HG03064 (cell line): ENCODE results near the gene KRT8.
"Not testable (repeated sequence)": the region's sequence is repeated elsewhere in the genome, so short reads cannot be mapped to it uniquely, and the experiment has no call there.

Experiments used
- ATAC-seq: cut with Tn5 transposase; IDR thresholded peaks from one replicate; pipeline ENCODE4 v1.9.1; 2021; ENCODE audit warnings: low read depth; ENCODE audit not compliant: unreplicated experiment

KRT8 gene

GRCh38 chr12:52903285-52903854 lies 1.5 kb downstream of the KRT8 start:
- no peak for ATAC-seq

- ATAC-seq, result no peak
These were observed 2.9 kb downstream of the KRT8 start for GRCh38 chr12:52901715-52902541.

- no peak for ATAC-seq
These were observed 3.8 kb downstream of the KRT8 start for GRCh38 chr12:52900896-52901714.

DNA sequence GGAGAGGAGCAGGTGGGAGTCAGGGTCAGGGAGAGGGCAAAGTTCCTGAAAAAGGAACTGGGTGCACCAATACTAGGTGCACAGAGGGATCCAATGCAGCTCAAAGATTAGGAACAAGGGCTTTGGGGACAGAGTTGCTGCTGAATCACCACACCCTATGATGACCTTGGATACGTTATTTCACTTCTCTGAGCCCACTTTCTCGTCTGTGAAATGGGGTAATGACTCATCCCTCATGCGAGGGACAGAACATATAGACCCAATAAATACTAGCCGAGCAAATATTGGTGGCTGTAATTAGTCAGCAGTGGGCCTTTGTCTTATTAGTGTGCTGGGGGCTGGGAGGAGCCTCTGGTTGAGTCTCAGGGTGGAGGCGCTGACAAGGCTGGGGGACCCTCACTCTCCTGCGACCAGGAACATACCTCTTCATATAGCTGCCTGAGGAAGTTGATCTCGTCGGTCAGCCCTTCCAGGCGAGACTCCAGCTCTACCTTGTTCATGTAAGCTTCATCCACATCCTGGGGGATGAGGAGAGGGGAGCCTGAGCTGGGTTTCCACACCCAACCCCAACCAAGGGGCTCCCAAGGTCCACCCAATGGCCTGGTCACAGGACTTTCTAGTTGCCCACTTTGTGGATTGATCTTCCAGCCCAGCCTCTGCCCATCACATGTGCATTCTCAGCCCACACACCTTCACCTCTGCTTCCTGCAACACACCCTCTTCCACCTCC lies 4.5 kb downstream of the KRT8 start:
- no peak for ATAC-seq

GRCh38 chr12:52899338-52900035 lies 5.4 kb downstream of the KRT8 start:
- ATAC-seq, result no peak

DNA sequence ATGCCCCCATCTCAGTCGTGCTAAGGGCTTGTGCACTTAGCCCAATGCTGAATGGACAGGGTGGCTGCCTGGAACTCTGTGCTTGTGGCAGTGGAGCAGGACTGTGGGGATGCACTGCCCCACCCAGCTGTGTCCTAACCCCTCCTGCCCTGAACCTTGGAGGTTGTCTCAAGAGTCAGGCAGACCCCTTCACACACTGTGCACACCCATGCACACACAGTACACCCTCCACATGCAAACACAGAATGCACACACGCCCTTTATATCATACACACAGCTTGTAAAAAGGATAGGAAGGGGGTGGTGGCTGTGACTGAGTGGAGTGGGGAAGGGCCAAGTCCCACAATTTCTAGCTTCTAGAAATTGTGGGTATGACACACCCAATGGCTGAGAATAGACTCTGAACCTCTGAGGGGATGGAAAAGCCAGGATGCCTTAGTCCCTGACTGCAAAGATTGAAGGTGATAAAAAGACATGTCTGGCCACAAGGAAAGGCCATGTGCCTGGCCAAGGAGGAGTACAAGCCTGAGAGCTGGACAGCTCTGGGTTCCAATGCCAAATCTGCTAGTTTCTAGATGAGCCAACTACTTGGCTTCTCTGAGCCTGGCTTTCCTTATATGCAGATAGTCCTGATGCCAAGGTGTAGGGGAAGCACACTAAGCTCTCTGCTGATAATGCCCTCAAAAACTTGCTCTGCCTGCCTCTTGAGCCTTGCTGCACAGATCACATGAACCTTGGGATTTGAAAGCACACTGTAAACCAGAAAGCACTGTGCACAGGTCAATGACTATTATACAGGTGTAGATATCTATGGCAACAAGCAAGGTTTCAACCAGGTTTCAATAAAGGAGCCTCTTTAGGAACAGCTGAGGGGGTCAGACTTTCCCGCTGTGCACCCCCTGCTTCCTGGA lies 8.4 kb downstream of the KRT8 start:
- no peak for ATAC-seq

DNA sequence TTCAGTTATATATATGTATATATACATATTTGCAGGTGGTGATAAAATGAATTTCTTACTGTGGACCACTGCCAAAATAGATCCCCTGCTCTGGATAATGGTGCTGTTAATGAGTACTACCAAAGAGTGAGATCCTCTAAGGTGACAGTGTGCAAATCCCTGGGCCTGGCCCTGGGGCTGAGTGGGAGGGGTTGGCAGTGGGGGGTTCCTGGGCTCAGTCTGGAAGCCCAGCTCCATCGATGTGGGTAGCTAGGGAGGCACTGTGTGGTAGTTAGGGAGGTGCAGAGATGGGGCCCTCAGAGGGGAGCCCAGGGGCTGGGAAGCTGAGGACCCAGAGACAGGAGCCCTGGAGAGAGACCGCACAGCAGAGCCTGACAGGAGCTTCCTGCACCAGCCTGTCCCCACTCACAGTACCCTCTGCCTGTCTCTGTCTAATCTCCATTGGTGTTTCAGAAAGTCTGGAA lies 9.1 kb downstream of the KRT8 start:
- no peak for ATAC-seq

DNA sequence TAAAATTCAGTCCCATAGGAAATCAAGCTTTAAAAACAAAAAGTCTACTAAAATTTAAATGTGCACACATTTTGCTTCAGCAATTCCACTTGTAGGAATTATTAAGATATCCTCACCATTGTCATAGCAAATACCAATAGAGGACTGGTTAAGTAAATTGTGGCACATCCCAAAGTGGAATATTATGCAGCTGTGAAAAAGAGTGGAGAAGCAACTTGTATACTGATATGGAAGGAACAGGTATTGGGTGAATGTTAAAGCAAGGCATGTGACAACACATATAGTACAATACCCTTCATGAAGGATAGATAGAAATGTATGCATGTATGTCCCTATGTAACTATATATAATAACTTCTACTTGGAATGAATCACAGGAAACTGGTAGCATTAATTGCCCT lies 11.9 kb downstream of the KRT8 start:
- no peak for ATAC-seq

DNA sequence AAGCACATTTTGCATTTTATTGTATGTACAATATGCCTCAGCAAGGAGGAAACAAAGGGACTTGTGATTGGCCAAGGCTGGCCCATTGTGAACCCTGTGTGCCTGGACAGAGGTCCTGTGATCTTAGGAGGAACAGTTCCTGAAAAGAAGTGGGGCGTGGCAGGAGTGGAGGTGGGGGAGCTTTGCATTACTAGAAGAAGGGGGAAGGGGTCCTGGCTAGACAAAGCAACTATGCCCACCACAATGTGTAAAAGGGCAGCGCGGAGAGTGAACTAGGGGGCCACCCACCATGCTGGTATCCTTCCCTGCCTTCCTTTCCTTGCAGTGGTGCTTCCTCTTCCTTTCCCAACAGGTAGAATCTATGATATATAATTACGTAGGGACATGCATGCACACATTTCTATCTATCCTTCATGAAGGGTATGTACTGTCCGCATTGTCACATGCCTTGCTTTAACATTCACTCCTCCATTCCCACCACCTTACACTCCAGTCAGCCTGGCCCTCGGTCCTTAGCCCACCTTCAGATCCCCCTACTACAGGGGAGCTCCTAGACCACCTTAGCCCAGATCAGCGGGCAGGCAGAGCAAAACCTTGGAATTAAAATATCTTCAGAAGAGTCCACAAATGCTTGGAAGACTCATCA lies 12.5 kb downstream of the KRT8 start:
- no peak for ATAC-seq

DNA sequence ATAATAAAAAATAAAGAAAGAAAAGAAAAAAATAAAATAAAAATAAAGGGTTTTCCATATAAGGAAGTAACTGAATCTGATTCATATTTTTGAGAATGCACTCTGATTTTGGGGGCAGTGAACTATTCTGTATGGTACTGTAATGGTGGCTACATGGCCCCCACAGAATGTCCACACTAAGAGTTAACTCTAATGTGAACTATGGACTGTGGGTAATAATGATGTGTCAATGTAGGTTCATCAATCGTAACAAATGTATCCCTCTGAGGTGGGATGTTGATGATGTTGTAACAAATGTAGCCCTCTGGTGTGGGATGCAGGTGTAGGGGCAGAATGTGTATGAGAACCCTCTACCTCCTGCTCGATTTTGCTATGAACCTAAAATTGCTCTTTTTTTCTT lies 13.8 kb downstream of the KRT8 start:
- ATAC-seq, result no peak

GRCh38 chr12:52890417-52890816 lies 14.5 kb downstream of the KRT8 start:
- ATAC-seq, result no peak

- no peak for ATAC-seq
These were observed 20.2 kb downstream of the KRT8 start for GRCh38 chr12:52884526-52885293.

- not testable (repeated sequence) for ATAC-seq
These were observed 24.4 kb downstream of the KRT8 start for GRCh38 chr12:52880499-52880898.

- ATAC-seq, result no peak
These were observed 25.2 kb downstream of the KRT8 start for GRCh38 chr12:52879394-52880351.

DNA sequence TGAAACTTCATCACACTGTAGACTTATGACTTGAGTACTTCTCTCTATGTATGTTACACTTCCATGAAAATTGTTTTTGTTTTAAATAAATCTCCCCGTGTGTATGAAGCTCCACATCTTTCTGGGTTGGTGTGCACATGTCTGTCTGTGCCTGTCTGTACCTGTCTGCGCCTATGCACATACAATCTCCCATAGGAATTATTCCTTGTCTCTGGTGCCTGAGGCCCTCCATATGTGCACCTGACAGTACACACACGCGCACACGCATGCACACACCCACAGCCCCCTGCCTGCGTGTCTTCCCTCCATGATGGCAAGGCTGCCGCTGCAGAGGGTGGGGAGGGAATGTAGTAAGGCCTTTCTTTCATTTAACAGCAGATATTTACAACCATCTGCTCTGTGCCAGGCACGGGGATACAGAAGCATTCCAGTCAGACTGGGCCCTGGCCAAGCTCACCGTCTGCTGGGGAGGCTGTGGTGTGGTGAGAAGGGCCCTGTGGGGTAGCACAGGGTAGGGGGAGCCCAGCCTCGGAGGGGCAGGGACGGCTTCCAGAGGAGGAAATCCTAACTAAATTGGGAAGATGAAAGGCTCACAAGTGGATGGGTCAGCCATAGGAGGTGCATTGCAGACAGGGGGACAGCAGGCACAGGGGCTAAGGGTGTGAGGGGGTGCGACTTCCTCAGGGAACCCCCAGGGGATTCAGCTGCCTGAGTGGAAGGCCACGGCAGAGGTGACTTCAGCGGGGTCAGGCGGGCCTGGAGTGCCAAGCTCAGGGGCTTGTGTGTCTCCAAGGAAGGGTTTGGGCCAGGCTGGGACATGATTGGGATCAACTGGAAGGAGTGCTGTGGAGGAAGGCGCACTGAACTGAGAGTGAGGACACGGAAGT lies 26.1 kb downstream of the KRT8 start:
- ATAC-seq, result no peak

GRCh38 chr12:52877242-52877641 lies 27.6 kb downstream of the KRT8 start:
- no peak for ATAC-seq
